NCI-H510A treated with DMSO at 0.1 percent for 48 hours (cell line): ENCODE measurements around the gene GAB2.
"Not testable (repeated sequence)": the region's sequence is repeated elsewhere in the genome, so short reads cannot be mapped to it uniquely, and the experiment has no call there.

Source experiments
- DNase-seq: peaks from one replicate; lab custom pipeline; 2025; lab: John Stamatoyannopoulos, UW

The GAB2 gene

GRCh38 chr11:78313181-78313795 is 104.3 kb downstream of the GAB2 start:
- DNase-seq: no peak

GRCh38 chr11:78312712-78313111 is 104.9 kb downstream of the GAB2 start:
- DNase-seq: no peak

GRCh38 chr11:78311702-78312371 is 105.8 kb downstream of the GAB2 start:
- DNase-seq: no peak

- no peak for DNase-seq
Observed at GRCh38 chr11:78310500-78310909, 107.1 kb downstream of the GAB2 start.

GRCh38 chr11:78304201-78304600 is 113.4 kb downstream of the GAB2 start:
- DNase-seq: no peak

- DNase-seq: no peak
Observed at GRCh38 chr11:78300108-78300839, 117.3 kb downstream of the GAB2 start.

GRCh38 chr11:78299000-78299710 is 118.5 kb downstream of the GAB2 start:
- DNase-seq: no peak

GRCh38 chr11:78298291-78298771 is 119.3 kb downstream of the GAB2 start:
- DNase-seq: no peak

- DNase-seq: no peak
Observed at GRCh38 chr11:78295991-78296930, 121.4 kb downstream of the GAB2 start.

GRCh38 chr11:78295347-78295746 is 122.3 kb downstream of the GAB2 start:
- no peak for DNase-seq

- not testable (repeated sequence) for DNase-seq
Observed at GRCh38 chr11:78294100-78294499, 123.5 kb downstream of the GAB2 start.

GRCh38 chr11:78293536-78293935 is 124.1 kb downstream of the GAB2 start:
- no peak for DNase-seq

- no peak for DNase-seq
Observed at GRCh38 chr11:78292109-78292803, 125.4 kb downstream of the GAB2 start.

GRCh38 chr11:78291503-78292108 is 126.0 kb downstream of the GAB2 start:
- DNase-seq: no peak

GRCh38 chr11:78290293-78291176 is 127.1 kb downstream of the GAB2 start:
- no peak for DNase-seq

- DNase-seq: no peak
Observed at GRCh38 chr11:78289552-78290292, 127.9 kb downstream of the GAB2 start.

GRCh38 chr11:78284260-78284659 is 133.4 kb downstream of the GAB2 start:
- no peak for DNase-seq

- no peak for DNase-seq
Observed at GRCh38 chr11:78282821-78283220, 134.8 kb downstream of the GAB2 start.
